K562 (cell line): ENCODE measurements around the gene UNC119B. TPM values are rescaled to one million over a fixed set of nuclear protein-coding genes. Genes with fewer than 3 reads are reported as not detected.

ENCODE experiments used
- CCAR2 ChIP-seq: fragments of 200-400 bp; formaldehyde crosslinking; IDR thresholded peaks from 2 replicates; pipeline ENCODE4 v1.6.1; 2017; ENCODE audit warnings: mild to moderate bottlenecking, low read depth, low read length
- DPF2 ChIP-seq: fragments of 450-650 bp; IDR thresholded peaks from 2 replicates; pipeline ENCODE4 v1.6.1; 2016
- E2F3 ChIP-seq: fragments of 250-450 bp; sonication (Bioruptor Pico); IDR thresholded peaks from 2 replicates; pipeline ENCODE4 v1.4.0; 2020; ENCODE audit warnings: mild to moderate bottlenecking
- ELF1 ChIP-seq: fragments of 200-800 bp; sonication (Bioruptor generic); IDR thresholded peaks from 2 replicates; pipeline ENCODE4 v1.6.1; 2016; ENCODE audit warnings: missing genetic modification characterization, missing compliant biosample characterization
- ERF ChIP-seq: fragments of 450-650 bp; formaldehyde crosslinking; IDR thresholded peaks from 2 replicates; pipeline ENCODE4 v1.4.0; 2020; ENCODE audit warnings: mild to moderate bottlenecking, mixed read lengths
- GABPA ChIP-seq: fragments of 200-800 bp; sonication (Bioruptor generic); conservative IDR thresholded peaks from 2 replicates; pipeline ENCODE4 v1.6.1; 2016; ENCODE audit warnings: low read depth, missing genetic modification characterization, missing compliant biosample characterization
- KAT8 ChIP-seq: fragments of 450-650 bp; IDR thresholded peaks from 2 replicates; pipeline ENCODE4 v1.6.1; 2016; ENCODE audit warnings: low read depth, mild to moderate bottlenecking
- MCM3 ChIP-seq: fragments of 450-650 bp; IDR thresholded peaks from 2 replicates; pipeline ENCODE4 v1.6.1; 2016
- MTA2 ChIP-seq: fragments of 450-650 bp; IDR thresholded peaks from 2 replicates; pipeline ENCODE4 v1.6.1; 2016; ENCODE audit warnings: low read depth
- NFATC3 ChIP-seq: fragments of 450-650 bp; IDR thresholded peaks from 2 replicates; pipeline ENCODE4 v1.6.1; 2017; ENCODE audit warnings: mild to moderate bottlenecking
- POLR2AphosphoS5 ChIP-seq: IDR thresholded peaks from 2 replicates; pipeline ENCODE4 v1.6.1; 2011; ENCODE audit warnings: mild to moderate bottlenecking, low read depth, low read length, moderate library complexity; ENCODE audit not compliant: control insufficient read depth, insufficient read depth
- POLR2G ChIP-seq: fragments of 200-400 bp; formaldehyde crosslinking; IDR thresholded peaks from 2 replicates; pipeline ENCODE4 v1.6.1; 2017; ENCODE audit warnings: low read depth, mild to moderate bottlenecking, antibody characterized with exemption, low read length, moderate library complexity
- PTRF ChIP-seq: fragments of 450-650 bp; IDR thresholded peaks from 2 replicates; pipeline ENCODE4 v1.6.1; 2016; ENCODE audit warnings: mild to moderate bottlenecking, missing genetic modification characterization, missing compliant biosample characterization
- PYGO2 ChIP-seq: fragments of 450-650 bp; IDR thresholded peaks from 2 replicates; pipeline ENCODE4 v1.6.1; 2016; ENCODE audit warnings: mild to moderate bottlenecking, missing genetic modification characterization, moderate library complexity, missing compliant biosample characterization
- ZC3H11A ChIP-seq: IDR thresholded peaks from 2 replicates; pipeline ENCODE4 v1.6.1; 2012; ENCODE audit warnings: low read depth, low read length, improper control_type of control experiment
- ZFP30 ChIP-seq: fragments of 250-450 bp; sonication (Bioruptor Pico); IDR thresholded peaks from 2 replicates; pipeline ENCODE4 v1.8.0; 2022; ENCODE audit warnings: moderate library complexity, mild to moderate bottlenecking, inconsistent platforms, borderline replicate concordance
- ZNF583 ChIP-seq: fragments of 250-450 bp; sonication (Bioruptor Pico); IDR thresholded peaks from 2 replicates; pipeline ENCODE4 v1.4.0; 2020
- ZNF77 ChIP-seq: fragments of 250-450 bp; sonication (Bioruptor Pico); IDR thresholded peaks from 2 replicates; pipeline ENCODE4 v1.5.0; 2020
- polyA plus RNA-seq, 8 experiments: library from polyadenylated mRNA; depleted of rRNA in 4 of 8; stranded (reverse) in 5 of 8; unstranded in 3 of 8; fragments of >200 nt; fragmentation: Nextera tagmentation in 2 of 8; fragmentation: Illumina TruSeq in 1 of 8; extraction: Ambion mirVana in 2 of 8; extraction: Trizol in 1 of 8; gene quantifications; 2 replicates each; pipeline versions ENCODE4 v1.2.1 to v1.2.3, GENCODE V29; 2011 to 2014; ENCODE audit warnings: inconsistent platforms in 1 of 8, missing spikeins in 1 of 8
- total RNA-seq, 7 experiments: library from RNA; depleted of rRNA in 6 of 7; stranded (reverse); fragments of >200 nt in 6 of 7; fragmentation: Illumina TruSeq in 2 of 7; extraction: Trizol in 2 of 7; gene quantifications; 2 replicates each; pipeline versions ENCODE4 v1.2.1 to v1.2.3, GENCODE V29; 2011 to 2021; ENCODE audit warnings: low replicate concordance in 1 of 7
- TF ChIP-seq, protein P1 (sequence below): fragments of 250-450 bp; sonication (Bioruptor Pico); IDR thresholded peaks from 2 replicates; pipeline ENCODE4 v1.4.0; 2020; ENCODE audit warnings: mild to moderate bottlenecking, moderate library complexity
- TF ChIP-seq, protein P2 (sequence below): fragments of 200-400 bp; formaldehyde crosslinking; IDR thresholded peaks from 2 replicates; pipeline ENCODE4 v1.6.1; 2017; ENCODE audit warnings: mild to moderate bottlenecking, low read depth, low read length, moderate library complexity
- TF ChIP-seq, protein P3 (sequence below): fragments of 450-650 bp; IDR thresholded peaks from 2 replicates; pipeline ENCODE4 v1.6.1; 2016; ENCODE audit warnings: missing biosample characterization, missing genetic modification characterization
- TF ChIP-seq, protein P4 (sequence below): sonication (generic); formaldehyde crosslinking; IDR thresholded peaks from 2 replicates; pipeline ENCODE4 v1.8.0; 2022; ENCODE audit warnings: mild to moderate bottlenecking, missing genetic modification reagents

The UNC119B gene
- total and polyA plus RNA-seq, 9 of the 15 experiments (the other 6 are each of a cell fraction or from before 2014, with no cell fraction given), result 4.0 to 34.5 (median 15.1) TPM

DNA sequence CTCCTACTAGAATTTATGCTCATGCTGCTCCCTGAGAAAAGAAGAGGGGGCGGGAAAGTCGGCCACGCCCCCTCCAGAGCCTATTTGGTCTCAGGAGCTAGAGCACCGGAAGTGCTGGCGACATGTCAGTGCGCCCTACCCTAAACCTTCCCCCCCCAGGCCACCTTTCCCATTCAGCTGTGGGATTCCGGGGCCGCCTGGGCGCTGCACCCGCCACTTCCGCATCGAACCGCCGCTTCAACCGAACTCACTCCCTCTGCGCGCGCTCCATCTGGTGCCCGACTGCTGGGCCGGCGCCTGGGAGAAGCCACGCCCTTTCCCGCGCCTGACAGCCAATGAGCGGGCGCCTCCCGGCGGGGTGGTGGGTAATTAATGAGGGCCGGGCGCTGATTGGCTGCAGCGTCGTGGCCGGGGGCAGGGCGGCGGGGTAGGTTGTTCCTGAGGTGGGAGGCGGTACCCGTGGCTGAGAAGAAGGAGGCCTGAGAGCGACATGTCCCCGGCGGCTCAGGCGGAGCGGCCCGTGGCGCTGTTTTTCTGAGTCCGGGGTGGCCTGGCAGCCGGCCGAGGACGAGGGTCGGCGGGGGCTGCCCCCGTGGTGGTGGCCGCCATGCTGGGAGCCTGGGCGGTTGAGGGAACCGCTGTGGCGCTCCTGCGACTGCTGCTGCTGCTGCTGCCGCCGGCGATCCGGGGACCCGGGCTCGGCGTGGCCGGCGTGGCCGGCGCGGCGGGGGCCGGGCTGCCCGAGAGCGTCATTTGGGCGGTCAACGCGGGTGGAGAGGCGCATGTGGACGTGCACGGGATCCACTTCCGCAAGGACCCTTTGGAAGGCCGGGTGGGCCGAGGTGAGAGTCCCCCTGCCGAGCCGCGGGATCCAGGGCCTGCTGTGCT, 23.3 kb upstream of the UNC119B start, which contains the start of gene MLEC (continued):
- TF ChIP-seq, protein P1, sequence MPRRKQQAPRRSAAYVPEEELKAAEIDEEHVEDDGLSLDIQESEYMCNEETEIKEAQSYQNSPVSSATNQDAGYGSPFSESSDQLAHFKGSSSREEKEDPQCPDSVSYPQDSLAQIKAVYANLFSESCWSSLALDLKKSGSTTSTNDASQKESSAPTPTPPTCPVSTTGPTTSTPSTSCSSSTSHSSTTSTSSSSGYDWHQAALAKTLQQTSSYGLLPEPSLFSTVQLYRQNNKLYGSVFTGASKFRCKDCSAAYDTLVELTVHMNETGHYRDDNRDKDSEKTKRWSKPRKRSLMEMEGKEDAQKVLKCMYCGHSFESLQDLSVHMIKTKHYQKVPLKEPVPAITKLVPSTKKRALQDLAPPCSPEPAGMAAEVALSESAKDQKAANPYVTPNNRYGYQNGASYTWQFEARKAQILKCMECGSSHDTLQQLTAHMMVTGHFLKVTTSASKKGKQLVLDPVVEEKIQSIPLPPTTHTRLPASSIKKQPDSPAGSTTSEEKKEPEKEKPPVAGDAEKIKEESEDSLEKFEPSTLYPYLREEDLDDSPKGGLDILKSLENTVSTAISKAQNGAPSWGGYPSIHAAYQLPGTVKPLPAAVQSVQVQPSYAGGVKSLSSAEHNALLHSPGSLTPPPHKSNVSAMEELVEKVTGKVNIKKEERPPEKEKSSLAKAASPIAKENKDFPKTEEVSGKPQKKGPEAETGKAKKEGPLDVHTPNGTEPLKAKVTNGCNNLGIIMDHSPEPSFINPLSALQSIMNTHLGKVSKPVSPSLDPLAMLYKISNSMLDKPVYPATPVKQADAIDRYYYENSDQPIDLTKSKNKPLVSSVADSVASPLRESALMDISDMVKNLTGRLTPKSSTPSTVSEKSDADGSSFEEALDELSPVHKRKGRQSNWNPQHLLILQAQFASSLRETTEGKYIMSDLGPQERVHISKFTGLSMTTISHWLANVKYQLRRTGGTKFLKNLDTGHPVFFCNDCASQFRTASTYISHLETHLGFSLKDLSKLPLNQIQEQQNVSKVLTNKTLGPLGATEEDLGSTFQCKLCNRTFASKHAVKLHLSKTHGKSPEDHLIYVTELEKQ (CRISPR knock-in tag), result no peak
- TF ChIP-seq PYGO2 (tag) (no peak), NFATC3 (no peak), PTRF (tag) (no peak), KAT8 (no peak), ELF1 (peak; percentile 97), ZNF77 (CRISPR knock-in tag) (no peak), ZC3H11A (0 out of 2 replicates have a peak, but pooled peaks have one; percentile 30), ZNF583 (no peak), ERF (no peak; the same call in 1 of the 2 replicates), E2F3 (CRISPR knock-in tag) (no peak; the same call in 1 of the 2 replicates), MCM3 (no peak), ZFP30 (CRISPR knock-in tag) (no peak), POLR2G (peak; percentile 87), DPF2 (0 out of 2 replicates have a peak, but pooled peaks have one; percentile 14), GABPA (tag) (peak; percentile 99), POLR2AphosphoS5 (peak; percentile 53), CCAR2 (no peak), MTA2 (no peak)
- TF ChIP-seq, protein P2, sequence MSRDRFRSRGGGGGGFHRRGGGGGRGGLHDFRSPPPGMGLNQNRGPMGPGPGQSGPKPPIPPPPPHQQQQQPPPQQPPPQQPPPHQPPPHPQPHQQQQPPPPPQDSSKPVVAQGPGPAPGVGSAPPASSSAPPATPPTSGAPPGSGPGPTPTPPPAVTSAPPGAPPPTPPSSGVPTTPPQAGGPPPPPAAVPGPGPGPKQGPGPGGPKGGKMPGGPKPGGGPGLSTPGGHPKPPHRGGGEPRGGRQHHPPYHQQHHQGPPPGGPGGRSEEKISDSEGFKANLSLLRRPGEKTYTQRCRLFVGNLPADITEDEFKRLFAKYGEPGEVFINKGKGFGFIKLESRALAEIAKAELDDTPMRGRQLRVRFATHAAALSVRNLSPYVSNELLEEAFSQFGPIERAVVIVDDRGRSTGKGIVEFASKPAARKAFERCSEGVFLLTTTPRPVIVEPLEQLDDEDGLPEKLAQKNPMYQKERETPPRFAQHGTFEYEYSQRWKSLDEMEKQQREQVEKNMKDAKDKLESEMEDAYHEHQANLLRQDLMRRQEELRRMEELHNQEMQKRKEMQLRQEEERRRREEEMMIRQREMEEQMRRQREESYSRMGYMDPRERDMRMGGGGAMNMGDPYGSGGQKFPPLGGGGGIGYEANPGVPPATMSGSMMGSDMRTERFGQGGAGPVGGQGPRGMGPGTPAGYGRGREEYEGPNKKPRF, result no peak
- TF ChIP-seq, protein P3, sequence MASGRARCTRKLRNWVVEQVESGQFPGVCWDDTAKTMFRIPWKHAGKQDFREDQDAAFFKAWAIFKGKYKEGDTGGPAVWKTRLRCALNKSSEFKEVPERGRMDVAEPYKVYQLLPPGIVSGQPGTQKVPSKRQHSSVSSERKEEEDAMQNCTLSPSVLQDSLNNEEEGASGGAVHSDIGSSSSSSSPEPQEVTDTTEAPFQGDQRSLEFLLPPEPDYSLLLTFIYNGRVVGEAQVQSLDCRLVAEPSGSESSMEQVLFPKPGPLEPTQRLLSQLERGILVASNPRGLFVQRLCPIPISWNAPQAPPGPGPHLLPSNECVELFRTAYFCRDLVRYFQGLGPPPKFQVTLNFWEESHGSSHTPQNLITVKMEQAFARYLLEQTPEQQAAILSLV, result no peak
- TF ChIP-seq, protein P4, sequence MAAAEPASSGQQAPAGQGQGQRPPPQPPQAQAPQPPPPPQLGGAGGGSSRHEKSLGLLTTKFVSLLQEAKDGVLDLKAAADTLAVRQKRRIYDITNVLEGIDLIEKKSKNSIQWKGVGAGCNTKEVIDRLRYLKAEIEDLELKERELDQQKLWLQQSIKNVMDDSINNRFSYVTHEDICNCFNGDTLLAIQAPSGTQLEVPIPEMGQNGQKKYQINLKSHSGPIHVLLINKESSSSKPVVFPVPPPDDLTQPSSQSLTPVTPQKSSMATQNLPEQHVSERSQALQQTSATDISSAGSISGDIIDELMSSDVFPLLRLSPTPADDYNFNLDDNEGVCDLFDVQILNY (CRISPR knock-in tag), result no peak
